SH-SY5Y (cell line): ENCODE data around the gene EARS2.

Experiments used
- GATA2 ChIP-seq: IDR thresholded peaks from 2 replicates; pipeline ENCODE4 v1.6.1; 2011; ENCODE audit warnings: mild to moderate bottlenecking, low read depth, low read length
- GATA3 ChIP-seq: IDR thresholded peaks from 2 replicates; pipeline ENCODE4 v1.6.1; 2011; ENCODE audit warnings: low read depth, mild to moderate bottlenecking, low read length, moderate library complexity

GRCh38 chr16:23570992-23571632, 14.0 kb upstream of the EARS2 start:
- TF ChIP-seq GATA2 (no peak), GATA3 (no peak)
